Myocyte (in vitro differentiated cells): ENCODE results near the gene BCAP31. TPM values are rescaled to one million over a fixed set of nuclear protein-coding genes. Genes with fewer than 3 reads are reported as not detected.
"Not testable (repeated sequence)": the region's sequence is repeated elsewhere in the genome, so short reads cannot be mapped to it uniquely, and the experiment has no call there.

Experiments
- DNase-seq: peaks from one replicate; pipeline ENCODE4 v3.0.0-alpha.2; 2012; ENCODE audit warnings: low read depth
- total RNA-seq: library from RNA; depleted of rRNA; stranded (reverse); fragments of >200 nt; gene quantifications from 2 replicates; pipeline ENCODE4 v1.2.3, GENCODE V29; 2014

The BCAP31 gene
- total RNA-seq, 1 donor from 2014 or later, result 150 TPM

DNA sequence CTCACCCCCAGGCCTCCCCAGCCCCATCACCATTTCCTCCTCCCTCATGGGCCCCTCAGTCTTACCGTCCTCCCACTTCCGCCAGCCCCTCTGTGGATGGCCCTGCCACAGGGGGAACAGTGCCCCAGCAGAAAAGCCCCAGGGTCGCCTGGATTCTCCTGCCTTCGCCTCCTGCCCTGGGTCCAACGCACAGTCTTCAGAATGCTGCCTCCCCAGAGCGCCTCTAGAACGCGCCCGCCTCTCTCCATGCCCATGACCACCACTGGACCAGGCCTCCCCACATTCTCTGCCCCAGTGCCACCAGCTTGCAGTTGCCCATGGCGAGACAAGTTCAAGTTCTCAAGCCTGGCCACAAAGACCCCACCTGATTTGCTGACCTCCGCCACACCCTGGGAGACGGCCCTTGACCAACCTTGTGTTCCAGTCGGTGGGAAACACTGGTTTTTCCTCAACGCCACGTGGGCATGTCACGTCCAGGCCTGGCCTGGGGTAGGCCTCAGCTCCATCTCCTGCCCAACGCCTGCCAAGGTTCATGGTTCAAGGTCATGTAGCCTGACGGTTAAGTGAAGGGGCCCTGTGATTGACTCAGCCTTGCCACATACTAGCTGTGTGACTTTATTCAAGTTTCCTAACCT lies 39.2 kb upstream of the BCAP31 start:
- no peak for DNase-seq

DNA sequence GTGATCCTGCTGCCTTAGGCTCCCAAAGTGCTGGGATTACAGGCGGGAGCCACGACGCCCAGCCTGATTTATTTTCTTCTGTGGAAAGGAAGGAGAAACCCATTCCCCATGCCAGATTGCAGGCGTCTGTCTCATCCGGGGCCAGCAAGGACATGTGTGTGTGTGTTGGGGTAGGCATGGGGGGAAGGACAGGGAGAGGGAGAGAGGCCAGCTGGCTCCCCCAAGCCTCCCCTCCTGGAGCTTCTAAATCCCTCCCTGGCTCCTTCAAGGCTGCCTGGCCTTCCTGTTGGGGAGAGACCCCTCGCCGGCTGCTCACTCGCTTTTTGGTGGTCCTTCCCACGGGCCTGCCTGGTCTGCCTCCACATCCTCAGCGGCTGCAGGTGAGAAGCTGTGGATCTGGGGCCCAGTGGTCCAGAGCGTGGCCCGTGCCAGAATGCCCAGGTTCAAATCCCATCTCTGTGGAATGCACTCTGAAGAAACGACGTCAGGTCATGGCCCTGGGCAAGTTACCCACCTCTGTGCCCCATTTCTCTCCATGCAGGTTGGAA lies 38.5 kb upstream of the BCAP31 start:
- no peak for DNase-seq

DNA sequence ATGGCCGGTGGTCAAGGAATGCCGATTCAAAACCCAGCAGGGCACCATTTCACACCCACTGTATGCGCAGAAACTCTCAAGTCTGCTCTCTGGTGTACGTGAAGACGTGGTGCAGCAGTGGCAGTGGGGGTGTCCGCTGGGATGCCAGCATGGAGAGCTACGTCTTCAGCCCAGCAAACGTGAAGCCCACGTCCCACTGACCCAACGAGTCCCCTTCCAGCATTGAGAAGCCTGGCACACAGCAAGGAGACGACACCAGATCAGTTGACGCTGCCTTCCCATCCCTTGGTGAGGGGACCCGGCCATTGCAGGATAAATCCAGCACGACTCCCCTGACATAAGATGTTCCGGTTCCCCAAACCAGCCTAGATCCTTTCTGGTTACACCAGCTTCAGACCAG lies 37.7 kb upstream of the BCAP31 start:
- DNase-seq, result no peak

DNA sequence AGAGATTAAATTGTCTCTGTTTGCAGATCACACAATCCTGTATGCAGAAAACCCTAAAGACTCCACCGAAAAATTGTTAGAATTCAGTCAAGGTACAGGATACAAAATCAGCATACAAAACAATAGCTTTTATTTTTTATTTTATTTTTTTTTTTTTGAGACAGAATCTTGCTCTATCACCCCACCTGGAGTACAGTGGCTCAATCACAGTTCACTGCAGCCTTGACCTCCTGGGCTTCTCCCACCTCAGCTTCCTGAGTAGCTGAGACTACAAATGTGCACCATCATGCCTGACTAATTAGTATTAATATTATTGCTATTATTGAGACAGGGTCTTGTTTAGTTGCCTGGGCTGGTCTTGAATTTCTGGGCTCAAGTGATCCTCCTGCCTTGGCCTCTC lies 30.9 kb upstream of the BCAP31 start:
- DNase-seq, result no peak

DNA sequence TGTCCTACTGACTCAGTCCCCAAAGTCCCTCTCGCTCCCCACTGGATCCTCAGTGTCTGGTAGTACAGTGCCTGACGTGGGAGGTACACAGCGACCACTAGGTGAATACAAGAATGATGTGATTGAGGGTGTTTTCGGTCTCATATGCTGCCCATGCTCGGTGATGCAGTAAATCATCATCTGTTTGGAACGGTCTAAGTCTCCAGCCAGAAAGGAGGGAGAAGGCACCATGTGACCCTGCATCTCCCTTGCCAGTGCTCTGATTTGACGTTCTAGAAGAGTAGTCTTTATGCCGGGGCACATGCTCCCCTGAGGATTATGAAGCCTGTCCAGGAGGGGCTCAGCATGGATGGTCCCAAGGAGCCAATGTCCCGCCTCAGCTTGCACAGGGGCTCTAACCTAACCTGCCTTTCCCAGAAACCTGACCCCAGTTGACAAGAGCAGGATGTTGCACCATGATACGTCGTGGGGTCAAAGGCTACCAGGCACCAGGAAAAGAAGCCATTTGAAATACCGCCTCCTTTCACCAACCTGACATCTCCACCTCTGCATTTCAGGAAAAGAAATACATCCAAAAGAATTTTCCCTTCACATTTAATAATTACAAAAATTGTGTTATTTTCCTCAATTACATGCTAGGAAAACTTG lies 26.1 kb upstream of the BCAP31 start:
- no peak for DNase-seq

DNA sequence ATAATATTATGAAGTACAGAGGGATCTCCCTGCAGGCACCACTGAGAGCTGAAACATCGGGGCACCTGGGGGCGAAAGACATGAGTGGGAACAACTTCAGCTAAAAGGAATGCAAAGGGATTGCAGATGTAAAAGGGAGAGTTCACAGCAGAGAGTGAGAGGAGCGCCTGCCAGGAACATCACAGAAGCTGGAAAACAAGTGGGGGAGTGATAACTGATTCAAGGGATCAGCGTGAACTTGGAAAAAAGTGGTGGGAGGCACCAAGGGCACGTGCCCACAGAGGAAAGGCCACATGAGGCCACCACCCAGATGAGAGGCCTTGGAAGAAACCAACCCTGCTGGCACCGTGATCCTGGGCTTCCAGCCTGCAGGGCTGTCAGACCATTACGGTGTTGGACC lies 24.8 kb upstream of the BCAP31 start:
- DNase-seq, result not testable (repeated sequence)

DNA sequence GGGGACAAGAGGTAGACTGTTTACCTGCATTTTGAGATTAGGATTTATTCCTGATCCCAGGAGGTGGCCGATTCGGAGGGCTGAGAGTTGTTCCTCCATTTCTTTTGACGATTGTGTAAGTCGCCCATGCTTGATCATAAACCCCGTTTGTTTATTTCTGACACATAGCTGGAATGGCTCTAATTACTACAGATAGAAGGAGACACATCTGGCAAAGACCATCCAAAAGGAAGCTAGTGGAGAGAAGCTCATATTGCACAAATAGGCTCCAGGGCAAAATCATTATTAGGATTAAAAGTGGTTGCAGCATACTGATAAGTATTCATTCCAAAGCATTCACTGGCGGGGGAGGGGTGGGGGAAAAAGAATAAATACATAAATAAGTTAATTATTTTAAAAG lies 22.8 kb upstream of the BCAP31 start:
- not testable (repeated sequence) for DNase-seq

DNA sequence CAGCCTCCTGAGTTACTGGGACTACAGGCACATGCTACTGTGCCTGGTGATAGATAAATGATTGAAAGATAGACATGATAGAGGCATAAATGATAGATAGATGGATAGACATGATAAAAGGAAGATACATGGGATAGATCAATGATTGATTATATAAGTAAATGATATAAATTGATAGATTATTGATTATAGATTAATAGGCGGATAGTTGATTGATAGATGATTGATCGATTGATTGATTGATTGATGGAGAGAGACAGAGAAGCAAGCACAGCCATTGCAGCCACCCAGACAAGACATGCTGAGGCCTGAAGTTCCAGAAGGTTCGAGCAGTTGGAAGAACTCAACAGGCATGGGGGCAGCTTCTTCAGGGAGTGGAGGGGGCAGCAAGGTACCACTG lies 22.2 kb upstream of the BCAP31 start:
- DNase-seq, result no peak

DNA sequence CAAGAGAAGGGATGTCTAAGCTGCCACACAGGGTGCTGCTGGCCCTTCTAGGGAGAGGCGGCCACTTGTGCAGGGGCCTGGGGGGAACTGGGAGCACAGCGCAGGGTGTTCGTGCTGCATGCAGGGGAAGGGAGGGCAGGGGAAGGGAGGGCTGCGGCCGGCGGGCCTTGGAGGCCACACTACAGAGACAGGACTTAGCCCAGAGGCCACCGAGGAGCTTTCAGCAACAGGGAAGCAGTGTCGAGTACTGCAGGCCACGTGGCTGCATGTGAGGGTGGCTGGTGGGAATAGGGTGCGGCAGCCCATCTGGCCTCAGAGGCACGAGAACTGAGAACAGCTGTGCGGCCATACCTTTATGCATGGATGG lies 20.9 kb upstream of the BCAP31 start:
- DNase-seq, result not testable (repeated sequence)

DNA sequence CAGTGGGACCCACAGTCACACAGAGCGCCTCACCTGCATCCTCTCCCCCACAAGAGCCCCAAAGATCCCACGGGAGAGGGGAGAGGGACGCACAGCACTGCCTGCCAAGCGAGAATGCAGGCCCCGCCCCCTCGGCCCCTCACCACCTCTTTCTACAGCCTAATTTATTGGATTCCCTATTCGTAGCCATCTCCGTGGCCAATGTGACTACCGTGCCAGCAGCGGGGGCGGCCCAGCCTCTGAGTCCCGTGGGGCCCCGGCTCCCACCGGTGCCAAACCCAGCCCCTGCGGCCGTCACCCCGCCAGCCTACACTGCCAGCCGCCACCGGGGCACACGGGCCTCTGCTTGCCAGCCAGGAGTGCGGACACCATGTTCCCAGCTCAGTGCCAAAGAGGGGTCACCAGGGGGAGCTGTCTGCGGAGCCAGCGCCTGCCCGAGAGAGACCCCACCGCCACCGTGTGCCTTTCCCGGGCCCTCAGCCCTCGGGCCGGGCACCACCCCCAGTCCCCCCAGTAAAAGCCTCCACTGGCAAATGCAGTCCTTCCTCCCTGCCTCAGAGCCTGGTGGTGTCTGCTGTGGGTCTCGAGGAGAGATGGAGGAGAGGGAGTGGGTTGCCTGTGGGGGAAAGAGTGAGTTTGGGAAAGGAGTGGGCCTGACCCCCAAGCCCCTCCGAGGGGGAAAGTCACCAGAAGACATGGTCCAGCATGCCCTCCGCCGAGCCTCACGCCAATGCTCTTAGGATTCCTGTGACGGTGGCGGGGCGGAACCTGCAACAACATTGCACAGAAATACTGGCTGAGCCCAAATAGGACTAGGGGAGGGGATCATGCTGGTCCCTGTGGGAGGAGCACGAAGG lies 20.3 kb upstream of the BCAP31 start:
- DNase-seq, result no peak

DNA sequence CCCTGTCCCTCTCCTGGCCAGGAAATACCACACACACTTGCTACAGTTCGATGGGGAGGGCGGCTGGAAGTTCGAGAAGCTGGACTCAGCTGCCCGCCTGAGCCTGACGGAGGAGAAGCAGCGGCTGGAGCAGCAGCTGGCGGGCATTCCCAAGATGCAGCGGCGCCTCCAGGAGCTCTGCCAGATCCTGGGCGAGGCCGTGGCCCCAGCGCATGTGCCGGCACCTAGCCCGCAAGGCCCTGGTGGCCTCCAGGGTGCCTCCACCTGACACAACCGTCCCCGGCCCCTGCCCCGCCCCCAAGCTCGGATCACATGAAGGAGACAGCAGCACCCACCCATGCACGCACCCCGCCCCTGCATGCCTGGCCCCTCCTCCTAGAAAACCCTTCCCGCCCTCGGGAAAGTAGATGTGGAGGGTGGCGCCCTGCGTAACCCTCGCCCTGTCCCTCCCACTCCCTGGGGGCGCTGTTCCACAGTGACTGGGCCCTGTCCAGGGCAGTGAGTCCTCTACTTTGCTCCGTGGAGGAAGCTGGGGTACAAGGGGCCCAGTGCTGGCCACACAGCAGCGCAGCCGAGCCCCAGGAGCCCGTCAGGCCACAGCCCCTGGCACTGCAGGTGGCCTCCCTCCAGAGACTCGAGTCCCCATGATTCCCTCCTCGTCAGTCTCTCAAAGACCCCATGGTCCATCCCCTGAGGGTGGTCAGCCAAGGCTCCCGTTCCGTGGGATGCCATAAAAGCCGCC lies 19.5 kb upstream of the BCAP31 start:
- not testable (repeated sequence) for DNase-seq

DNA sequence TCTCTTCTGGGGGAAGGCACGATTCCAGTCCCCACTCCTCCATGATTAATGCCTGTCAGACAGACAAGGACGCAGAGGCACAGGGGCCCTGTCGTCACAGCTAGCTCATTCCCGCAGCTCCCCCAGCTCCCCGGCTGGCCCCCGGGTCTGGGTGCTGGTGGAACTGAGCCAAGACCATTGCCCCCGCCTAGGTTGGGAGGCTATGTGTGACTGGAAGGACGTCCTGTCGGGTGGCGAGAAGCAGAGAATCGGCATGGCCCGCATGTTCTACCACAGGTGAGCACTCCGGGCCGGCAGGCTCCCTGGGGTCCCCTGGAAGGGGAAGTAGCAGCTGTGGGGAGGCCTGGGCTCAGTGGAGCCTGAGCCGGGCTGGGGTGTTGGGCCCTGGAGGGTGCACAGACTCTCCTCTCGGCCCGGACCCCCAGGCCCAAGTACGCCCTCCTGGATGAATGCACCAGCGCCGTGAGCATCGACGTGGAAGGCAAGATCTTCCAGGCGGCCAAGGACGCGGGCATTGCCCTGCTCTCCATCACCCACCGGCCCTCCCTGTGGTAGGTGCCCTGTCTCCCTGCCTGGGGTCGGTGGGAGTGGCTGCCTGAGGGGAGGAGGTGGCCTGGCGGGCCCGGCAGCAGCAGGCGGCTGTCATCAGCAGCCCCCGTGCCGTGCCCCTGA lies 18.7 kb upstream of the BCAP31 start:
- not testable (repeated sequence) for DNase-seq

DNA sequence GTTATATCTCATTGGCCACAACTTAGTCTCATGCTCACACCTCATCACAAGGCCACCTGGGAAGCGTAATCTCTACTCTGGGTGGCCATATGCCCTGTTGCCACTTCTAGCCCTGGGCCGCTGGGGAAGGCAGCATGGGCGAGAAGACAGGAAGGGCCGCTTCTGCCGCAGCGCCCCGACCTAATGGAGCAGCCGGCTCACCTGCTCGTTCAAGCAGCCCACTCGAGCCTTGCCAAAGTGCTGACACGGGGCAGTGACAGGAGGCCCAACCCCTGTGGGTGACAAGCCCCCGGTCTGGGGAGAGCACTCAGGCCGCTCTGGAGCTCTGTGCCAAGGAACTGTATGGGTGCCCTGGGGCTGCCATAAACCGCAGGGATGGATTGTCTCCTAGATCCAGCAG lies 17.9 kb upstream of the BCAP31 start:
- DNase-seq, result not testable (repeated sequence)

DNA sequence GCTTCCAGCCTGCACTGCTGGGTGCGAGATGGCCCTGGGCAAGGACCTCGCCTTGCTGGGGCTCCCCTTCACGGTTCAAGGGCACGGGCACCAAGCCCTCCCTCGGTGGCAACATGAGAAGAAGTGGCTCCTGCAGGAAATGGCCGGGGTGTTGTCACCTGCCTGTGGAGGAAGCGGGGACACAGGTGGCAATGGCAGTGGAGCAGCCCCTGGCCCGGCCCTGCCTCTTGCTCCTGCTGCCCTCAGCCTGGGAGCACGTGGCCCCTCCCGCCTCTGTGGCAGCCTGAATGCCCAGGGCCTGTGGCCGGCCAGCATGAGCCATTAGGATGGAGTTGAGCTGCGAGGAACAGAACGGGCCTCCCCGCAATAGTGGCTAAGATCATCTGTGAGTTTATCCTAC lies 17.3 kb upstream of the BCAP31 start:
- DNase-seq, result no peak

DNA sequence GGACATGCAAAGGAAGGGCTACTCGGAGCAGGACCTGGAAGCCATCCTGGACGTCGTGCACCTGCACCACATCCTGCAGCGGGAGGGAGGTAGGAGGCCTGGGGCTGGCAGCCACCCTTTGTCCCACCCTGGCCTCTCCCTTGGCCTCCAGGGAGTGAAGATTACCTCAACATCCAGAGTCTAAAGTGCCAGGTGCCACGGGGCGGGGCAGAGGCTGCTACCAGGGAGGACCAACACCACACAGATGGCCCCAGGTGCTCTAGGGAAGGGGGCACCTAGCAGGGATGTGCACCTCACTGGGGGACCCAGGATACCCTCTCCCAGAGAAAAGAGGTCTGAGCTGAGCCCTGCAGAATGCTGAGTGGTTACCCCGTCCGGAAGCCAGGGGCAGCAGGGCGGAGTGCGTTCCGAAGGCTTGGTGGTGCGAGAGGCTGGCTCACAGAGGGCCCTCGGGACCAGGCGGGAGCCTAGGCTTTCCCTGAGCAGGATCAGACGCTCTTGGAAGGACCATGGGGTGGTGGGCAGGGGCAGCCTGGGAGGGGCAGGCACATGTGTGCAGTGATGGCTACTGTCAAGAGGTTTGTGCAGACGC lies 16.5 kb upstream of the BCAP31 start:
- no peak for DNase-seq

DNA sequence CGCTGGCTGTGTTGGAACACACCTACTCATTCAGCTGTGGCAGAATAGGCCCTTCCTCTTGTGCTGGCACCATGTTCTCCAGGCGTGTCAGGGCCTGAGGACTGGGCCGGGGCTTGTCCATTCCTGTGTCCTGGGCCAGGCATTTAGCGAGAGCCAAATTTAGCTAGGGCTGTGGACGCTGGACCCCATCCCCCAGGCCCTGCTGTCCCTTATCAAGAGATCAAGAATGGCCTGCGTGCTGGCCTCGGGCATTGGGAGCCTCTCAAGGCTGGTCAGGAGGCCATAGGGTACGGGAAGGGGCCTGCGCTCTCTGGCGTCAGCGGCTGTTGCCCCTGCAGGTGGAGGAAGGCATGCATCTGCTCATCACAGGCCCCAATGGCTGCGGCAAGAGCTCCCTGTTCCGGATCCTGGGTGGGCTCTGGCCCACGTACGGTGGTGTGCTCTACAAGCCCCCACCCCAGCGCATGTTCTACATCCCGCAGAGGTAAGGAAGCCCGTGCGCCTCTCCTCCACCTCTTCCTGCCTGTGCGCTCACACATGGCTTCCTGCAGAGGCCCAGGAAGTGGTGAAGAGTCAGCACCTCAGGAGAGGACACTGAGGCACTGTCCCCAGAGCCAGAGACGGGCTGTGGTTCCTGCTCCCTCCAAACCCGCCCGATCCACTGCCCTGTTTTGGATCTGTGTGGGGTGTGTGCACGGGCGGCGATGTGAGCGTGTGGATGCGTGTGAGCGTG lies 15.7 kb upstream of the BCAP31 start:
- DNase-seq, result no peak

DNA sequence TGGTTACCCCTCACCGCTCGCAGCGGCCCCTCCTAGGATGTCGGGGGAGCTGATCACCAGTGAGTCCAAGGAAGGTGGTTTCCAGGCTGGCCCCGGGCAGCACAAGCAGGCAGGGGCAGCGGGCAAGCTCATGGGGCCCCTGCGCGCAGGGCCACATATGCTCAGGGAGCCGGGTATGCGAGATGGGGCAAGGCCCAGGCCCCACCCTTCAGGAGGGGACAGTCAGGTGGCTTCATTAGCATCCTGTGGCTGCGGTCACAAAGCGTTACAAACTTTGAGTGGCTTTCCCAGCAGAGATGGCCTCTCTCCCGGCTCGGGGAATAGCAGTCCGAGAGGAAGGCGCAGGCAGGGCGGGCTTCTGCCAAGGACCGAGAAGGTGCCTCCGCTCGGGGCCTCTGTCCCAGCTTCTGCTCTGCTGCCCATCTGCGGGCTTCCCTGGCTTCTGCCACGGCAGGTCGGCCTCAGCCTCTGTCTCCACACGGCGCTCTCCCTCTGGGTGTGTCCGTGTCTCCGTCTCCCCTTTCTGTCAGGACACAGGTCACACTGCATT lies 13.9 kb upstream of the BCAP31 start:
- no peak for DNase-seq

DNA sequence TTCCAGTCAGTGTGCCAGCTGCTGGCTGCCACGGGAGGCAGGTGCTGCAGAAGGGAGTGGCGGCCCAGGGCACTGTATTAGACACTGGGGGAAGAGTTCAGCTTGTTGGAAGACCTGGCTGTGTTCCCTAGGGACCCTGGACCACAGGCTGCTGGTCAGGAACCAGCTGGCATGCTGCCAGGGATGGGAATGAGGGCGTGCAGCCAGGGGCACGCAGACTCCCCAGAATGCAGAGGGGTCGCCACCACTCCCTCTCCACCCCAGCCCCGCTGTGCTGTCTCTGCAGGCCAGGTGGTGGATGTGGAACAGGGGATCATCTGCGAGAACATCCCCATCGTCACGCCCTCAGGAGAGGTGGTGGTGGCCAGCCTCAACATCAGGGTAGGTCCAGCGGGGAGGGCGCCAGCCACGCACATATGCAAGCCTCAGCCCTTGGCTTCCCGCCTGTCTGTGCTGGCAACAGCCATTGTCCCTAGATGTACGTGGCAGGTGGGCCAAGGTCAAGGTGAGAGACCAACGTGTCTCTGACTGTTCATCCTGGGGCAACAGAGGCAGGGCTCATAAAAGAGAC lies 12.8 kb upstream of the BCAP31 start:
- DNase-seq, result peak; percentile 55
